Fibroblast of lung (primary cell): Measurements from ENCODE around the gene APOBR. TPM values are rescaled to one million over a fixed set of nuclear protein-coding genes. Genes with fewer than 3 reads are reported as not detected.

Source experiments
- DNase-seq, 2 donors: peaks; one replicate each; pipeline versions ENCODE4 v3.0.0 to v3.0.0-alpha.2; 2010; ENCODE audit warnings: low read depth in 2 of 2
- H2AFZ ChIP-seq: 2 replicates; pipeline ENCODE4 v1.5.1; 2012; ENCODE audit warnings: low read length, control low read depth, inconsistent platforms
- H3K27ac ChIP-seq: 2 replicates; pipeline ENCODE4 v1.5.1; 2011; ENCODE audit warnings: low read length, control low read depth; ENCODE audit not compliant: insufficient read depth
- H3K27me3 ChIP-seq: 2 replicates; pipeline ENCODE4 v1.5.1; 2011; ENCODE audit warnings: mild to moderate bottlenecking, low read length; ENCODE audit not compliant: control insufficient read depth, insufficient read depth
- H3K36me3 ChIP-seq: 2 replicates; pipeline ENCODE4 v1.5.1; 2011; ENCODE audit warnings: low read length; ENCODE audit not compliant: control insufficient read depth, insufficient read depth
- H3K4me1 ChIP-seq: 2 replicates; pipeline ENCODE4 v1.5.1; 2011; ENCODE audit warnings: low read length; ENCODE audit not compliant: control insufficient read depth, insufficient read depth; ENCODE audit errors: extremely low read depth
- H3K4me2 ChIP-seq: 2 replicates; pipeline ENCODE4 v1.5.1; 2011; ENCODE audit warnings: low read length, control low read depth; ENCODE audit not compliant: insufficient read depth; ENCODE audit errors: extremely low read depth
- H3K4me3 ChIP-seq, 4 experiments: fragments of 200-600 bp in 1 of 4; sonication (generic) in 1 of 4; replicated peaks in 1 of 4; 2 replicates each; pipeline ENCODE4 v1.5.1; 2011 to 2016; ENCODE audit warnings: low read length in 4 of 4, low read depth in 3 of 4, mild to moderate bottlenecking in 3 of 4, control low read depth in 2 of 4, inconsistent platforms in 1 of 4, mixed read lengths in 1 of 4; ENCODE audit not compliant: insufficient read depth in 1 of 4; ENCODE audit errors: control extremely low read depth in 1 of 4
- H3K79me2 ChIP-seq: 2 replicates; pipeline ENCODE4 v1.5.1; 2012; ENCODE audit warnings: mild to moderate bottlenecking, low read length, inconsistent platforms; ENCODE audit not compliant: control insufficient read depth, insufficient read depth
- H3K9ac ChIP-seq: 2 replicates; pipeline ENCODE4 v1.5.1; 2011; ENCODE audit warnings: mild to moderate bottlenecking, low read length, control low read depth; ENCODE audit not compliant: insufficient read depth
- H3K9me3 ChIP-seq: 2 replicates; pipeline ENCODE4 v1.5.1; 2012; ENCODE audit warnings: low read depth, low read length; ENCODE audit not compliant: control insufficient read depth, insufficient read depth
- H4K20me1 ChIP-seq: 2 replicates; pipeline ENCODE4 v1.5.1; 2011; ENCODE audit warnings: low read length; ENCODE audit not compliant: control insufficient read depth, insufficient read depth; ENCODE audit errors: extremely low read depth
- CTCF ChIP-seq, 2 donors: IDR thresholded peaks in 1 of 2; conservative IDR thresholded peaks in 1 of 2; 1 replicate in 1 of 2; 2 replicates in 1 of 2; pipeline ENCODE4 v1.5.1; 2011 to 2012; ENCODE audit warnings: low read length in 2 of 2, control low read depth in 1 of 2, inconsistent platforms in 1 of 2, low read depth in 1 of 2, mild to moderate bottlenecking in 1 of 2
- EZH2 ChIP-seq: IDR thresholded peaks from 2 replicates; pipeline ENCODE4 v1.5.1; 2012; ENCODE audit warnings: low read length, control low read depth, mild to moderate bottlenecking; ENCODE audit errors: missing control alignments
- polyA plus RNA-seq, 2 donors: library from polyadenylated mRNA; depleted of rRNA in 1 of 2; stranded (reverse) in 1 of 2; unstranded in 1 of 2; fragments of >200 nt; gene quantifications; 2 replicates each; pipeline ENCODE4 v1.2.1, GENCODE V29; 2011 to 2012; ENCODE audit warnings: missing spikeins in 1 of 2
- total RNA-seq: library from RNA; depleted of rRNA; stranded (reverse); fragments of >200 nt; gene quantifications from 2 replicates; pipeline ENCODE4 v1.2.1, GENCODE V29; 2014

APOBR gene
- total and polyA plus RNA-seq, 2 donors (not counting 1 experiment from before 2014, with no cell fraction given), result under 0.01 TPM; not detected in 1

- Histone ChIP-seq H3K4me1 (peaks cover 10% of the 10 kb centered on the region), H3K36me3 (peaks cover 4% of the 10 kb centered on the region), H3K4me2 (no peak overlapping the region), H3K27ac (no peak overlapping the region), H3K79me2 (peaks cover 13% of the 10 kb centered on the region), H3K27me3 (no peaks in the 10 kb centered on the region), H3K9me3 (no peaks in the 10 kb centered on the region), H2AFZ (no peak overlapping the region), H3K4me3 (no peak overlapping the region), H4K20me1 (no peaks in the 10 kb centered on the region), H3K9ac (no peak overlapping the region)
- no peak for TF ChIP-seq EZH2
- no peak for TF ChIP-seq CTCF (conservative IDR thresholded peaks at IDR 0.05 in 1 of 2, IDR thresholded peaks at IDR 0.05 in 1 of 2; ENCODE audit: low read depth in 1 of 2, low read length in 2 of 2)
- DNase-seq, result no peak
Measured at GRCh38 chr16:28540346-28540745, 45.9 kb downstream of the APOBR start.

- Histone ChIP-seq H2AFZ (no peak overlapping the region), H3K27me3 (no peaks in the 10 kb centered on the region), H3K79me2 (peaks cover 9% of the 10 kb centered on the region), H3K4me2 (no peak overlapping the region), H3K27ac (no peak overlapping the region), H3K36me3 (no peaks in the 10 kb centered on the region), H4K20me1 (no peaks in the 10 kb centered on the region), H3K4me3 (no peak overlapping the region), H3K9me3 (no peaks in the 10 kb centered on the region), H3K9ac (no peak overlapping the region), H3K4me1 (peaks cover 8% of the 10 kb centered on the region)
- TF ChIP-seq EZH2, result no peak
- TF ChIP-seq CTCF (conservative IDR thresholded peaks at IDR 0.05 in 1 of 2, IDR thresholded peaks at IDR 0.05 in 1 of 2; ENCODE audit: low read depth in 1 of 2, low read length in 2 of 2), result no peak
- no peak for DNase-seq
Measured at GRCh38 chr16:28542646-28543045, 48.2 kb downstream of the APOBR start.

- Histone ChIP-seq H2AFZ (no peak overlapping the region), H3K4me1 (peaks cover 4% of the 10 kb centered on the region), H3K27me3 (no peaks in the 10 kb centered on the region), H3K4me3 (no peak overlapping the region), H3K9me3 (no peaks in the 10 kb centered on the region), H3K4me2 (no peak overlapping the region), H3K79me2 (peaks cover 4% of the 10 kb centered on the region), H3K27ac (no peak overlapping the region), H3K36me3 (no peaks in the 10 kb centered on the region), H4K20me1 (no peaks in the 10 kb centered on the region), H3K9ac (no peak overlapping the region)
- no peak for TF ChIP-seq CTCF (conservative IDR thresholded peaks at IDR 0.05 in 1 of 2, IDR thresholded peaks at IDR 0.05 in 1 of 2; ENCODE audit: low read depth in 1 of 2, low read length in 2 of 2)
- no peak for TF ChIP-seq EZH2
- DNase-seq, result no peak
Measured at GRCh38 chr16:28543072-28543471, 48.6 kb downstream of the APOBR start.
